GM20000 (cell line): ENCODE results near the gene SLC25A27.

ENCODE experiments used
- DNase-seq: peaks from one replicate; pipeline ENCODE4 v3.0.0; 2012; ENCODE audit warnings: low spot score
- TF ChIP-seq, protein P1 (sequence below): IDR thresholded peaks from 2 replicates; pipeline ENCODE4 v1.5.1; 2012; ENCODE audit warnings: mild to moderate bottlenecking, control low read depth; ENCODE audit errors: extremely low read depth, missing control alignments

Gene SLC25A27

DNA sequence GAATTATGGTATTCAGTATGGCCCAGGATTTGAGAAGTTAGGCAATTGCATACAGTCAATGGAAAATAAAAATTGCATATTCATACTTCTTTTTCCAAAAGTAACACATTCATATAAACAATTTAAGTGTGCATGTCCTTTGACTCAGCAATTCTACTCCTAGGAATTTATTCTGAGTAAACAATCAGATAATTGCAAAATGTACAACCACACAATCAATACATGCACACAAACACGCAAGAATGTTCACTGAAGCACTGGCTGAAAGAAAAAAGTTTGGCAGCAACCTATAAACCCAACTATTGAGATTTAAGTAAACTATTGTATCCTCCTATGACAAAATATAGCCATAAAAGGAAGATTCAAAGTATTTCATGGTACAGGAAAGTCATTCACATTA is 1.8 kb upstream of the SLC25A27 start:
- DNase-seq, result no peak
- TF ChIP-seq, protein P1, sequence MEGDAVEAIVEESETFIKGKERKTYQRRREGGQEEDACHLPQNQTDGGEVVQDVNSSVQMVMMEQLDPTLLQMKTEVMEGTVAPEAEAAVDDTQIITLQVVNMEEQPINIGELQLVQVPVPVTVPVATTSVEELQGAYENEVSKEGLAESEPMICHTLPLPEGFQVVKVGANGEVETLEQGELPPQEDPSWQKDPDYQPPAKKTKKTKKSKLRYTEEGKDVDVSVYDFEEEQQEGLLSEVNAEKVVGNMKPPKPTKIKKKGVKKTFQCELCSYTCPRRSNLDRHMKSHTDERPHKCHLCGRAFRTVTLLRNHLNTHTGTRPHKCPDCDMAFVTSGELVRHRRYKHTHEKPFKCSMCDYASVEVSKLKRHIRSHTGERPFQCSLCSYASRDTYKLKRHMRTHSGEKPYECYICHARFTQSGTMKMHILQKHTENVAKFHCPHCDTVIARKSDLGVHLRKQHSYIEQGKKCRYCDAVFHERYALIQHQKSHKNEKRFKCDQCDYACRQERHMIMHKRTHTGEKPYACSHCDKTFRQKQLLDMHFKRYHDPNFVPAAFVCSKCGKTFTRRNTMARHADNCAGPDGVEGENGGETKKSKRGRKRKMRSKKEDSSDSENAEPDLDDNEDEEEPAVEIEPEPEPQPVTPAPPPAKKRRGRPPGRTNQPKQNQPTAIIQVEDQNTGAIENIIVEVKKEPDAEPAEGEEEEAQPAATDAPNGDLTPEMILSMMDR, result no peak

GRCh38 chr6:46651816-46652215 is 959 bp upstream of the SLC25A27 start:
- DNase-seq, result no peak
- TF ChIP-seq, protein P1, result no peak

DNA sequence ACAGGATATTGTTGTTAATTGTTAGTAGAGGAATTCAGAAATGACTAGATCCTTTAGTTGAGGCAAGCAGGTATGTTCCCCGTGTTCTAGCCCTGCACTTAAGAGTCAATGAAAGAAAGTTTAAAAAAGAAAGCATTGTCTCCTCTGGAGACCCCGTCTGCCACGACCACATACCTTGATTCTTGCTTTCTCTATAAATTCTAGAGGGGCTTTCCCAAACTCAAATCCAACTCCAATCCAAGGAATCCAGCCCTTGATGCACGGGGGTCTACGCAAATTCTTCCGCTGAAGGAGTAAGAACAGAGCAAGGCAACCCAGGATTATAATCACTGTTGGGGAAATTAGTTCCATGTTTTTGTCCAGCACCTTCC is 558 bp upstream of the SLC25A27 start:
- TF ChIP-seq, protein P1, result no peak
- no peak for DNase-seq

DNA sequence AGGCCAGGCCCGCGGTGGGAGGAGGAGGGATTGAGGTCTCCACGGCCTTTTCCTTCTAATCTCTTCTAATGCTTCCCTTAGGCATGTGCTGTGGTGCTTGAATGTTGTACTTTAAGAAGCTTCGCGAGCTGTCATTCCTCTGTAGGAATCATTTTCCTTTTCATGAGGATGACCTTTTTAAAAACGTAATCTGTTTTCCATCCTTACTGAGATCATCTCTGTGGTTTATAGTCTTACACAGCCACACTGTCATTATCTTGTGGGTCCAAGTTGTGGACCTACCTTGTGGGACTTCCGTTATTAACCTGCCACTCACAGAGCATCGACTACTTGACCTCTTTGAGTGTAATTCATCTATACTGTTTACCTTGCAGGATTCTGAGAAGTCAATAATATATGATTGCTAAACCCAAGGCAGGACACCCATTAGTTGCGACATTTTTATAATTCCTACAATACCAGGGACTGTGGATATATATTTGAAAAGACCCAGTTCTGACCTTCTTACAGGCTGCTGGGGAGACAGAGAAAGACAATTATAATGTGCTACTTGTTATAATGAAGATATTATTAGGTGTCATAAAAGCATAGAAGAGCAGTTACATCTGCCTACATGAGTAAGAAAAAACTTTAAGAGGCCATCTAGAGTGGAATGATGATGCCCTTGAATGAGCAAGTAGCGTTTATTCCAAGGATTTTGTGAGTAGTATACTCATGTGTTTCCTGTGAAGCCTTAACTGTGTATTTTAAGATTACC is 842 bp downstream of the SLC25A27 start:
- DNase-seq, result no peak
- TF ChIP-seq, protein P1, result no peak

GRCh38 chr6:46655803-46656202 is 3.0 kb downstream of the SLC25A27 start:
- no peak for DNase-seq
- TF ChIP-seq, protein P1, result no peak

GRCh38 chr6:46657642-46658041 is 4.9 kb downstream of the SLC25A27 start:
- no peak for DNase-seq
- TF ChIP-seq, protein P1, result no peak

DNA sequence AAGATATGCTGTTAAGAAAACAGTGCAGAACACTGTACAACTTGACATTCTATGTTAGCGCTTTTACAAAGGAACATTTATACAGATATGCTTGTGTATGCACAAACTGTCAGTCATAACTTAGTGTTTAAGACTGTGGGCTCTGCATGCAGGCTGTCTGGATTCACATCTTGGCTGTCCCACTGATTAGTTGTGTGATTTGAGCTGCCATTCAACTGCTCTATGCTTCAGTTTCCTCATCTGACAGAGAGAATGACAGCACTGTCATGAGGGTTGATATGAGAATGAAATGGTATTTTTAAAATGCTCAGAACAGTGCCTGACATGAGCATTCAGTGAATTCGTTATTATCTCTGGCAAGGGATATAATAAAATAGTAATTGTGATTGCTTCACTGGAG is 8.7 kb downstream of the SLC25A27 start:
- TF ChIP-seq, protein P1, result no peak
- no peak for DNase-seq
